ENCODE results near the gene RBM10. TPM values are rescaled to one million over a fixed set of nuclear protein-coding genes. Genes with fewer than 3 reads are reported as not detected.

RBM10 gene
- total RNA-seq, 1 experiment from 2014 or later, result 56.9 TPM

- Histone ChIP-seq H3K4me2 (ENCODE audit: low read length) (no peak overlapping the region), H3K9ac (ENCODE audit: low read length) (no peak overlapping the region), H4K20me1 (ENCODE audit: insufficient read depth) (no peaks in the 10 kb centered on the region), H3K4me1 (ENCODE audit: control insufficient read depth in 1 of 2, insufficient read depth in 2 of 2, low read length in 2 of 2) (no peaks in the 10 kb centered on the region), H3K36me3 (ENCODE audit: control insufficient read depth in 1 of 2, insufficient read depth in 2 of 2, low read length in 2 of 2) (peaks cover 41 to 58% of the 10 kb centered on the region in 2 experiments), H3K27ac (ENCODE audit: low read depth, low read length) (no peak overlapping the region), H3K9me2 (ENCODE audit: insufficient read depth) (no peaks in the 10 kb centered on the region), H3K27me3 (ENCODE audit: insufficient read depth, low read length) (no peaks in the 10 kb centered on the region), H2AFZ (ENCODE audit: low read depth, low read length, poor library complexity, severe bottlenecking) (no peak overlapping the region), H3K4me3 (replicated peaks in 1 of 2; ENCODE audit: low read depth in 1 of 2, low read length in 2 of 2) (no peak overlapping the region), H3K79me2 (ENCODE audit: insufficient read depth, low read length) (no peaks in the 10 kb centered on the region), H3K9me3 (ENCODE audit: control insufficient read depth in 1 of 2, insufficient read depth in 1 of 2, low read depth in 1 of 2, low read length in 2 of 2) (no peaks in the 10 kb centered on the region)
- TF ChIP-seq SRF (IDR thresholded peaks at IDR 0.05; ENCODE audit: low read depth), result no peak
- TF ChIP-seq CEBPB (IDR thresholded peaks at IDR 0.05; ENCODE audit: low read depth), result no peak
- TF ChIP-seq ATF3 (IDR thresholded peaks at IDR 0.05), result no peak
- TF ChIP-seq RAD21 (IDR thresholded peaks at IDR 0.05; ENCODE audit: low read depth), result no peak
- TF ChIP-seq CBX3 (IDR thresholded peaks at IDR 0.05; ENCODE audit: low read depth), result no peak
- no peak for TF ChIP-seq MAX (IDR thresholded peaks at IDR 0.05)
- no peak for TF ChIP-seq YY1 (IDR thresholded peaks at IDR 0.05; ENCODE audit: extremely low read depth, insufficient replicate concordance, low read depth, low read length)
- TF ChIP-seq EZH2phosphoT487 (IDR thresholded peaks at IDR 0.05; ENCODE audit: borderline replicate concordance), result no peak
- TF ChIP-seq REST (IDR thresholded peaks at IDR 0.05; ENCODE audit: low read depth), result no peak
- TF ChIP-seq FOSL1 (IDR thresholded peaks at IDR 0.05; ENCODE audit: low read depth), result no peak
- DNase-seq (ENCODE audit: low read depth, low spot score) (no peak), ATAC-seq (no peak)
- RAD21 ChIA-PET (ENCODE audit: low non-redundant PET in 1 of 2, low total read pairs in 2 of 2, uncharacterized antibody in 2 of 2, unreplicated experiment in 2 of 2), result no interaction called here
- CTCF ChIA-PET, result no interaction called here
- POLR2A ChIA-PET, result no interaction called here
- intact Hi-C loops (cut with micrococcal nuclease), result no loop called here
- no TSS peak for BruUV-seq (replicated peaks)
Observed at GRCh38 chrX:47208108-47208507, 63.1 kb downstream of the RBM10 start.
